K562 (cell line): ENCODE data around the gene ZNF69. TPM values are rescaled to one million over a fixed set of nuclear protein-coding genes. Genes with fewer than 3 reads are reported as not detected.

Experiments
- CBX5 ChIP-seq: IDR thresholded peaks from 2 replicates; pipeline ENCODE4 v1.6.1; 2014; ENCODE audit warnings: low read depth, borderline replicate concordance
- HDAC6 ChIP-seq: IDR thresholded peaks from 2 replicates; pipeline ENCODE4 v1.6.1; 2012; ENCODE audit warnings: low read depth, mild to moderate bottlenecking, control low read depth, inconsistent platforms, low read length, moderate library complexity
- HMGN3 ChIP-seq: IDR thresholded peaks from 2 replicates; pipeline ENCODE4 v1.6.1; 2011; ENCODE audit warnings: borderline replicate concordance, low read depth, mild to moderate bottlenecking, mixed read lengths, low read length; ENCODE audit not compliant: insufficient read length; ENCODE audit errors: extremely low read depth
- KDM4B ChIP-seq, 2 experiments: fragments of 450-650 bp in 1 of 2; sonication (generic) in 1 of 2; IDR thresholded peaks; 2 replicates each; pipeline ENCODE4 v1.6.1; 2016 to 2017; ENCODE audit warnings: borderline replicate concordance in 2 of 2, antibody characterized with exemption in 1 of 2, low read depth in 1 of 2, mild to moderate bottlenecking in 1 of 2
- MEIS2 ChIP-seq: fragments of 450-650 bp; IDR thresholded peaks from 2 replicates; pipeline ENCODE4 v1.6.1; 2014; ENCODE audit warnings: mild to moderate bottlenecking; ENCODE audit not compliant: partially characterized antibody
- NBN ChIP-seq: fragments of 450-650 bp; IDR thresholded peaks from 2 replicates; pipeline ENCODE4 v1.6.1; 2016; ENCODE audit warnings: low read depth, mild to moderate bottlenecking
- NFRKB ChIP-seq: fragments of 450-650 bp; IDR thresholded peaks from 2 replicates; pipeline ENCODE4 v1.6.1; 2016; ENCODE audit warnings: low read depth
- NR1H2 ChIP-seq: sonication (generic); formaldehyde crosslinking; IDR thresholded peaks from 2 replicates; pipeline ENCODE4 v1.4.0; 2020; ENCODE audit warnings: mild to moderate bottlenecking, missing genetic modification reagents
- POLR2B ChIP-seq: fragments of 450-650 bp; IDR thresholded peaks from 2 replicates; pipeline ENCODE4 v1.6.1; 2018; ENCODE audit warnings: low read depth; ENCODE audit not compliant: partially characterized antibody
- RBFOX2 ChIP-seq: fragments of 200-400 bp; formaldehyde crosslinking; IDR thresholded peaks from 2 replicates; pipeline ENCODE4 v1.6.1; 2017; ENCODE audit warnings: low read depth, mild to moderate bottlenecking, low read length, moderate library complexity
- ZNF24 ChIP-seq: fragments of 450-650 bp; IDR thresholded peaks from 2 replicates; pipeline ENCODE4 v1.6.1; 2016
- ZNF696 ChIP-seq: fragments of 250-450 bp; sonication (Bioruptor Pico); conservative IDR thresholded peaks from 2 replicates; pipeline ENCODE4 v1.4.0; 2020; ENCODE audit warnings: mild to moderate bottlenecking, moderate library complexity
- ZNF780A ChIP-seq: fragments of 250-450 bp; sonication (Bioruptor Pico); IDR thresholded peaks from 2 replicates; pipeline ENCODE4 v1.5.0; 2021; ENCODE audit warnings: mild to moderate bottlenecking
- polyA plus RNA-seq, 8 experiments: library from polyadenylated mRNA; depleted of rRNA in 4 of 8; stranded (reverse) in 5 of 8; unstranded in 3 of 8; fragments of >200 nt; fragmentation: Nextera tagmentation in 2 of 8; fragmentation: Illumina TruSeq in 1 of 8; extraction: Ambion mirVana in 2 of 8; extraction: Trizol in 1 of 8; gene quantifications; 2 replicates each; pipeline versions ENCODE4 v1.2.1 to v1.2.3, GENCODE V29; 2011 to 2014; ENCODE audit warnings: inconsistent platforms in 1 of 8, missing spikeins in 1 of 8
- total RNA-seq, 7 experiments: library from RNA; depleted of rRNA in 6 of 7; stranded (reverse); fragments of >200 nt in 6 of 7; fragmentation: Illumina TruSeq in 2 of 7; extraction: Trizol in 2 of 7; gene quantifications; 2 replicates each; pipeline versions ENCODE4 v1.2.1 to v1.2.3, GENCODE V29; 2011 to 2021; ENCODE audit warnings: low replicate concordance in 1 of 7
- TF ChIP-seq, protein P1 (sequence below): sonication (generic); formaldehyde crosslinking; IDR thresholded peaks from 2 replicates; pipeline ENCODE4 v1.8.1; 2023; ENCODE audit warnings: mild to moderate bottlenecking, missing genetic modification reagents
- TF ChIP-seq, protein P2 (sequence below): fragments of 450-650 bp; formaldehyde crosslinking; conservative IDR thresholded peaks from 2 replicates; pipeline ENCODE4 v1.4.0; 2022; ENCODE audit warnings: mild to moderate bottlenecking, missing genetic modification characterization
- TF ChIP-seq, protein P3 (sequence below): fragments of 200-400 bp; formaldehyde crosslinking; IDR thresholded peaks from 2 replicates; pipeline ENCODE4 v1.6.1; 2017; ENCODE audit warnings: mild to moderate bottlenecking, low read depth, low read length, moderate library complexity
- TF ChIP-seq, protein P4 (sequence below): fragments of 450-650 bp; IDR thresholded peaks from 2 replicates; pipeline ENCODE4 v1.6.1; 2016; ENCODE audit warnings: missing biosample characterization, missing genetic modification characterization
- TF ChIP-seq, protein P5 (sequence below): sonication (generic); formaldehyde crosslinking; IDR thresholded peaks from 2 replicates; pipeline ENCODE4 v1.8.0; 2022; ENCODE audit warnings: missing genetic modification reagents, mild to moderate bottlenecking, moderate library complexity, borderline replicate concordance
- TF ChIP-seq, protein P6 (sequence below): fragments of 250-450 bp; sonication (Bioruptor Pico); IDR thresholded peaks from 2 replicates; pipeline ENCODE4 v1.5.0; 2020; ENCODE audit warnings: mild to moderate bottlenecking

The ZNF69 gene
- total and polyA plus RNA-seq, 9 of the 15 experiments (the other 6 are each of a cell fraction or from before 2014, with no cell fraction given) = 2.3 to 5.4 (median 3.6) TPM

DNA sequence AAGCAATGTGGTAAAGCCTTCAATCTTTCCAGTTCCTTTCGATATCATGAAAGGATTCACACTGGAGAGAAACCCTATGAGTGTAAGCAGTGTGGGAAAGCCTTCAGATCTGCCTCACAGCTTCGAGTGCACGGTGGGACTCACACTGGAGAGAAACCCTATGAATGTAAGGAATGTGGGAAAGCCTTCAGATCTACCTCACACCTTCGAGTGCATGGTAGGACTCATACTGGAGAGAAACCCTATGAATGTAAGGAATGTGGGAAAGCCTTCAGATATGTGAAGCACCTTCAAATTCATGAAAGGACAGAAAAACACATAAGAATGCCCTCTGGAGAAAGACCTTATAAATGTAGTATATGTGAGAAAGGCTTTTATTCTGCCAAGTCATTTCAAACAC lies 61.6 kb downstream of the ZNF69 start (continued):
- TF ChIP-seq KDM4B (IDR thresholded peaks at IDR 0.05; ENCODE audit: borderline replicate concordance in 2 of 2, low read depth in 1 of 2) (no peak), POLR2B (peak; percentile 5), MEIS2 (no peak), NBN (no peak), ZNF780A (CRISPR knock-in tag) (no peak), ZNF696 (CRISPR knock-in tag) (no peak), NR1H2 (CRISPR knock-in tag) (no peak), CBX5 (peak; percentile 97), NFRKB (no peak; the same call in 1 of the 2 replicates), RBFOX2 (no peak), ZNF24 (peak; percentile 75), HDAC6 (0 out of 2 replicates have a peak, but pooled peaks have one; percentile 57), HMGN3 (no peak)
- TF ChIP-seq, protein P1, sequence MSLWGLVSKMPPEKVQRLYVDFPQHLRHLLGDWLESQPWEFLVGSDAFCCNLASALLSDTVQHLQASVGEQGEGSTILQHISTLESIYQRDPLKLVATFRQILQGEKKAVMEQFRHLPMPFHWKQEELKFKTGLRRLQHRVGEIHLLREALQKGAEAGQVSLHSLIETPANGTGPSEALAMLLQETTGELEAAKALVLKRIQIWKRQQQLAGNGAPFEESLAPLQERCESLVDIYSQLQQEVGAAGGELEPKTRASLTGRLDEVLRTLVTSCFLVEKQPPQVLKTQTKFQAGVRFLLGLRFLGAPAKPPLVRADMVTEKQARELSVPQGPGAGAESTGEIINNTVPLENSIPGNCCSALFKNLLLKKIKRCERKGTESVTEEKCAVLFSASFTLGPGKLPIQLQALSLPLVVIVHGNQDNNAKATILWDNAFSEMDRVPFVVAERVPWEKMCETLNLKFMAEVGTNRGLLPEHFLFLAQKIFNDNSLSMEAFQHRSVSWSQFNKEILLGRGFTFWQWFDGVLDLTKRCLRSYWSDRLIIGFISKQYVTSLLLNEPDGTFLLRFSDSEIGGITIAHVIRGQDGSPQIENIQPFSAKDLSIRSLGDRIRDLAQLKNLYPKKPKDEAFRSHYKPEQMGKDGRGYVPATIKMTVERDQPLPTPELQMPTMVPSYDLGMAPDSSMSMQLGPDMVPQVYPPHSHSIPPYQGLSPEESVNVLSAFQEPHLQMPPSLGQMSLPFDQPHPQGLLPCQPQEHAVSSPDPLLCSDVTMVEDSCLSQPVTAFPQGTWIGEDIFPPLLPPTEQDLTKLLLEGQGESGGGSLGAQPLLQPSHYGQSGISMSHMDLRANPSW (CRISPR knock-in tag) = no peak
- TF ChIP-seq, protein P2, sequence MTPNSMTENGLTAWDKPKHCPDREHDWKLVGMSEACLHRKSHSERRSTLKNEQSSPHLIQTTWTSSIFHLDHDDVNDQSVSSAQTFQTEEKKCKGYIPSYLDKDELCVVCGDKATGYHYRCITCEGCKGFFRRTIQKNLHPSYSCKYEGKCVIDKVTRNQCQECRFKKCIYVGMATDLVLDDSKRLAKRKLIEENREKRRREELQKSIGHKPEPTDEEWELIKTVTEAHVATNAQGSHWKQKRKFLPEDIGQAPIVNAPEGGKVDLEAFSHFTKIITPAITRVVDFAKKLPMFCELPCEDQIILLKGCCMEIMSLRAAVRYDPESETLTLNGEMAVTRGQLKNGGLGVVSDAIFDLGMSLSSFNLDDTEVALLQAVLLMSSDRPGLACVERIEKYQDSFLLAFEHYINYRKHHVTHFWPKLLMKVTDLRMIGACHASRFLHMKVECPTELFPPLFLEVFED = no peak
- TF ChIP-seq, protein P3, sequence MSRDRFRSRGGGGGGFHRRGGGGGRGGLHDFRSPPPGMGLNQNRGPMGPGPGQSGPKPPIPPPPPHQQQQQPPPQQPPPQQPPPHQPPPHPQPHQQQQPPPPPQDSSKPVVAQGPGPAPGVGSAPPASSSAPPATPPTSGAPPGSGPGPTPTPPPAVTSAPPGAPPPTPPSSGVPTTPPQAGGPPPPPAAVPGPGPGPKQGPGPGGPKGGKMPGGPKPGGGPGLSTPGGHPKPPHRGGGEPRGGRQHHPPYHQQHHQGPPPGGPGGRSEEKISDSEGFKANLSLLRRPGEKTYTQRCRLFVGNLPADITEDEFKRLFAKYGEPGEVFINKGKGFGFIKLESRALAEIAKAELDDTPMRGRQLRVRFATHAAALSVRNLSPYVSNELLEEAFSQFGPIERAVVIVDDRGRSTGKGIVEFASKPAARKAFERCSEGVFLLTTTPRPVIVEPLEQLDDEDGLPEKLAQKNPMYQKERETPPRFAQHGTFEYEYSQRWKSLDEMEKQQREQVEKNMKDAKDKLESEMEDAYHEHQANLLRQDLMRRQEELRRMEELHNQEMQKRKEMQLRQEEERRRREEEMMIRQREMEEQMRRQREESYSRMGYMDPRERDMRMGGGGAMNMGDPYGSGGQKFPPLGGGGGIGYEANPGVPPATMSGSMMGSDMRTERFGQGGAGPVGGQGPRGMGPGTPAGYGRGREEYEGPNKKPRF = no peak
- TF ChIP-seq, protein P4, sequence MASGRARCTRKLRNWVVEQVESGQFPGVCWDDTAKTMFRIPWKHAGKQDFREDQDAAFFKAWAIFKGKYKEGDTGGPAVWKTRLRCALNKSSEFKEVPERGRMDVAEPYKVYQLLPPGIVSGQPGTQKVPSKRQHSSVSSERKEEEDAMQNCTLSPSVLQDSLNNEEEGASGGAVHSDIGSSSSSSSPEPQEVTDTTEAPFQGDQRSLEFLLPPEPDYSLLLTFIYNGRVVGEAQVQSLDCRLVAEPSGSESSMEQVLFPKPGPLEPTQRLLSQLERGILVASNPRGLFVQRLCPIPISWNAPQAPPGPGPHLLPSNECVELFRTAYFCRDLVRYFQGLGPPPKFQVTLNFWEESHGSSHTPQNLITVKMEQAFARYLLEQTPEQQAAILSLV = no peak
- TF ChIP-seq, protein P5, sequence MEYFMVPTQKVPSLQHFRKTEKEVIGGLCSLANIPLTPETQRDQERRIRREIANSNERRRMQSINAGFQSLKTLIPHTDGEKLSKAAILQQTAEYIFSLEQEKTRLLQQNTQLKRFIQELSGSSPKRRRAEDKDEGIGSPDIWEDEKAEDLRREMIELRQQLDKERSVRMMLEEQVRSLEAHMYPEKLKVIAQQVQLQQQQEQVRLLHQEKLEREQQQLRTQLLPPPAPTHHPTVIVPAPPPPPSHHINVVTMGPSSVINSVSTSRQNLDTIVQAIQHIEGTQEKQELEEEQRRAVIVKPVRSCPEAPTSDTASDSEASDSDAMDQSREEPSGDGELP (CRISPR knock-in tag) = no peak
- TF ChIP-seq, protein P6, sequence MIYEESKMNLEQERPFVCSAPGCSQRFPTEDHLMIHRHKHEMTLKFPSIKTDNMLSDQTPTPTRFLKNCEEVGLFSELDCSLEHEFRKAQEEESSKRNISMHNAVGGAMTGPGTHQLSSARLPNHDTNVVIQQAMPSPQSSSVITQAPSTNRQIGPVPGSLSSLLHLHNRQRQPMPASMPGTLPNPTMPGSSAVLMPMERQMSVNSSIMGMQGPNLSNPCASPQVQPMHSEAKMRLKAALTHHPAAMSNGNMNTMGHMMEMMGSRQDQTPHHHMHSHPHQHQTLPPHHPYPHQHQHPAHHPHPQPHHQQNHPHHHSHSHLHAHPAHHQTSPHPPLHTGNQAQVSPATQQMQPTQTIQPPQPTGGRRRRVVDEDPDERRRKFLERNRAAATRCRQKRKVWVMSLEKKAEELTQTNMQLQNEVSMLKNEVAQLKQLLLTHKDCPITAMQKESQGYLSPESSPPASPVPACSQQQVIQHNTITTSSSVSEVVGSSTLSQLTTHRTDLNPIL = no peak
